ENCODE data around the gene IRF5.

DNA sequence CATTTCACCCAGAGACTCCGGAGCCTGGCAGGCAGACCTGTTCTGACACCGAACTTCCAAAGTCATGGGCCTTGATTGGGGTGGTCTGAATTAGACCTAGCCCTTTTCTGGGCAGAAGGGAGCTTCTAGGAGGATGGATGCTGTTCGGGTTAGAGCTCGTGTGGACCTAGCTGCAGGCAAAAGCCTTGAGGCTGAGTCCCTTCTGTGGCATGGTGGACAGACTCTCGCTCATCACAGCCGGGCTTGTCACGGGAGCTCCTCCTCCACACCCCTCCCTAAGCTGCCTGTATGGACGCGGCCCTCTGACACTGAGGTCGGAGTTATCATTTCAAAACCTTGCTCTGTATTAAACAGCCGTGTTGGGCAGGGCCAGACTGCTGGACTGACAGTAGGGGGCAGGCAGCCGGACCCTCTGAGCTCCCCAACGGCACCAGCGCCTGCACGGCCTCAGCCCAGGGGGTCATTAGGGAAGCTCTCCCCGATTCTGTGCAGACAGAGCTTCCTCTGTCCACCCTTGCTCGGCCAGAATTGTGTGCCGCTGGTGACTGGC lies 2.2 kb downstream of the IRF5 start:
- TF ChIP-seq, protein P1, sequence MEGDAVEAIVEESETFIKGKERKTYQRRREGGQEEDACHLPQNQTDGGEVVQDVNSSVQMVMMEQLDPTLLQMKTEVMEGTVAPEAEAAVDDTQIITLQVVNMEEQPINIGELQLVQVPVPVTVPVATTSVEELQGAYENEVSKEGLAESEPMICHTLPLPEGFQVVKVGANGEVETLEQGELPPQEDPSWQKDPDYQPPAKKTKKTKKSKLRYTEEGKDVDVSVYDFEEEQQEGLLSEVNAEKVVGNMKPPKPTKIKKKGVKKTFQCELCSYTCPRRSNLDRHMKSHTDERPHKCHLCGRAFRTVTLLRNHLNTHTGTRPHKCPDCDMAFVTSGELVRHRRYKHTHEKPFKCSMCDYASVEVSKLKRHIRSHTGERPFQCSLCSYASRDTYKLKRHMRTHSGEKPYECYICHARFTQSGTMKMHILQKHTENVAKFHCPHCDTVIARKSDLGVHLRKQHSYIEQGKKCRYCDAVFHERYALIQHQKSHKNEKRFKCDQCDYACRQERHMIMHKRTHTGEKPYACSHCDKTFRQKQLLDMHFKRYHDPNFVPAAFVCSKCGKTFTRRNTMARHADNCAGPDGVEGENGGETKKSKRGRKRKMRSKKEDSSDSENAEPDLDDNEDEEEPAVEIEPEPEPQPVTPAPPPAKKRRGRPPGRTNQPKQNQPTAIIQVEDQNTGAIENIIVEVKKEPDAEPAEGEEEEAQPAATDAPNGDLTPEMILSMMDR (IDR thresholded peaks at IDR 0.05; ENCODE audit: insufficient read depth, low read depth, low read length) = no peak
- TF ChIP-seq EZH2 (IDR thresholded peaks at IDR 0.05; ENCODE audit: insufficient read depth, low read length) = no peak
